Colonic mucosa (tissue), 4 donors: ENCODE data around the gene SESTD1. TPM values are rescaled to one million over a fixed set of nuclear protein-coding genes. Genes with fewer than 3 reads are reported as not detected.

Source experiments
- DNase-seq: peaks from one replicate; pipeline ENCODE4 v3.0.0-alpha.2; 2020
- H3K27ac ChIP-seq: fragments of 200-600 bp; one replicate; pipeline ENCODE4 v1.8.0; 2021
- H3K27me3 ChIP-seq: fragments of 200-600 bp; one replicate; pipeline ENCODE4 v1.8.0; 2021
- H3K36me3 ChIP-seq: fragments of 200-600 bp; one replicate; pipeline ENCODE4 v1.8.0; 2021
- H3K4me1 ChIP-seq: fragments of 200-600 bp; one replicate; pipeline ENCODE4 v1.8.0; 2021; ENCODE audit warnings: mild to moderate bottlenecking
- H3K4me3 ChIP-seq: fragments of 200-600 bp; one replicate; pipeline ENCODE4 v1.8.0; 2021
- H3K9ac ChIP-seq, 2 donors: one replicate each; pipeline ENCODE4 v1.7.0; 2013; ENCODE audit warnings: control low read depth in 2 of 2, low read depth in 2 of 2, low read length in 2 of 2
- H3K9me3 ChIP-seq: fragments of 200-600 bp; one replicate; pipeline ENCODE4 v1.8.0; 2021
- intact Hi-C: fragments of 100-400 bp; cut with DNase I; formaldehyde crosslinking; loops from one replicate; pipeline ENCODE4 v1.14.1; 2022
- total RNA-seq, 2 donors: library from RNA; stranded (reverse); fragmentation: NEBNext Ultra II Directional in 1 of 2; extraction: Animal tissue kit (Norgen Biotek cat#: 25700) in 1 of 2; gene quantifications; one replicate each; pipeline ENCODE4 v1.2.1, GENCODE V29; 2021
- TF ChIP-seq, protein P1 (sequence below): fragments of 200-600 bp; IDR thresholded peaks from one replicate; pipeline ENCODE4 v1.8.0; 2022; ENCODE audit warnings: antibody characterized with exemption, mild to moderate bottlenecking
- donor health status: healthy.
- donor health status: DM: no; HTN: no; CAD: no.
- donor health status: DM: no; HTN: no; CAD: no.

The SESTD1 gene
- total RNA-seq, 2 donors from 2014 or later, result 25.5 to 41.3 TPM

DNA sequence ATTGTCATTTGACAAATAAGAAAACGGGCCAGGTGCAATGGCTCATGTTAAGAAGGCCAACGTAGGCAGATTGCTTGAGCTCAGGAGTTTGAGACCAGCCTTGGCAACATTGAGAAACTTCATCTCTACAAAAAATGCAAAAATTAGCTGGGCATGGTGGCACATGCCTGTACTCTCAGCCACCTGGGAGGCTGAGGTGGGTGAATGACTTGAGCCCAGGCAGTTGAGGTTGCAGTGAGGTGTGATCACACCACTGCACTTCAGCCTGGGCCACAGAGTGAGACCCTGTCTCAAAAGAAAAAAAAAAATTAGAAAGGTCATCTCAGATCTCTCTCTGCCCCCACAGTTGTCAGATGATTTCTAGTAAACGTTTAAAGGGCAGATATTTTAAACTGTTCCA is 4.4 kb downstream of the SESTD1 start:
- Histone ChIP-seq H3K27me3 (no peaks in the 10 kb centered on the region), H3K36me3 (no peaks in the 10 kb centered on the region), H3K27ac (no peak overlapping the region), H3K4me1 (no peaks in the 10 kb centered on the region), H3K9ac (no peak overlapping the region), H3K4me3 (no peak overlapping the region), H3K9me3 (no peaks in the 10 kb centered on the region)
- DNase-seq, result no peak
- TF ChIP-seq, protein P1, sequence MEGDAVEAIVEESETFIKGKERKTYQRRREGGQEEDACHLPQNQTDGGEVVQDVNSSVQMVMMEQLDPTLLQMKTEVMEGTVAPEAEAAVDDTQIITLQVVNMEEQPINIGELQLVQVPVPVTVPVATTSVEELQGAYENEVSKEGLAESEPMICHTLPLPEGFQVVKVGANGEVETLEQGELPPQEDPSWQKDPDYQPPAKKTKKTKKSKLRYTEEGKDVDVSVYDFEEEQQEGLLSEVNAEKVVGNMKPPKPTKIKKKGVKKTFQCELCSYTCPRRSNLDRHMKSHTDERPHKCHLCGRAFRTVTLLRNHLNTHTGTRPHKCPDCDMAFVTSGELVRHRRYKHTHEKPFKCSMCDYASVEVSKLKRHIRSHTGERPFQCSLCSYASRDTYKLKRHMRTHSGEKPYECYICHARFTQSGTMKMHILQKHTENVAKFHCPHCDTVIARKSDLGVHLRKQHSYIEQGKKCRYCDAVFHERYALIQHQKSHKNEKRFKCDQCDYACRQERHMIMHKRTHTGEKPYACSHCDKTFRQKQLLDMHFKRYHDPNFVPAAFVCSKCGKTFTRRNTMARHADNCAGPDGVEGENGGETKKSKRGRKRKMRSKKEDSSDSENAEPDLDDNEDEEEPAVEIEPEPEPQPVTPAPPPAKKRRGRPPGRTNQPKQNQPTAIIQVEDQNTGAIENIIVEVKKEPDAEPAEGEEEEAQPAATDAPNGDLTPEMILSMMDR, result no peak
- intact Hi-C loops, result no loop called here

DNA sequence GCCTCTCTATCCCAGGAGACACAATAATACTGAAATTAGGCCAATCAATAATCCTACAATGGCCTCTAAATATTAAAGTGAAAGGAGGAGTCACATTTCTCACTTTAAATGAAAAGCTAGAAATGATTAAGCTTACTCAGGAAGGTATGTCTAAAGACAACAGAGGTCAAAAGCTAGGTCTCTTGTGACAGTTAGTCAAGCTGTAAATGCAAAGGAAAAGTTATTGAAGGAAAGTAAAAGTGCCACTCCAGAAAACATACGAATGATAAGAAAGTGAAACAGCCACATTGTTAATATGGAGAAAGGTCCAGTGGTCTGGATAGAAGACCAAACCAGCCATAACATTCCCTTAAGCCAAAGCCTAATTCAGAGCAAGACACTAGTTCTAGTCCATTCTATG is 9.5 kb downstream of the SESTD1 start:
- Histone ChIP-seq H3K9ac (no peak overlapping the region), H3K27me3 (no peaks in the 10 kb centered on the region), H3K4me3 (no peak overlapping the region), H3K9me3 (no peaks in the 10 kb centered on the region), H3K36me3 (no peaks in the 10 kb centered on the region), H3K27ac (no peak overlapping the region), H3K4me1 (no peaks in the 10 kb centered on the region)
- DNase-seq, result no peak
- TF ChIP-seq, protein P1, result no peak
- intact Hi-C loops, result no loop called here

DNA sequence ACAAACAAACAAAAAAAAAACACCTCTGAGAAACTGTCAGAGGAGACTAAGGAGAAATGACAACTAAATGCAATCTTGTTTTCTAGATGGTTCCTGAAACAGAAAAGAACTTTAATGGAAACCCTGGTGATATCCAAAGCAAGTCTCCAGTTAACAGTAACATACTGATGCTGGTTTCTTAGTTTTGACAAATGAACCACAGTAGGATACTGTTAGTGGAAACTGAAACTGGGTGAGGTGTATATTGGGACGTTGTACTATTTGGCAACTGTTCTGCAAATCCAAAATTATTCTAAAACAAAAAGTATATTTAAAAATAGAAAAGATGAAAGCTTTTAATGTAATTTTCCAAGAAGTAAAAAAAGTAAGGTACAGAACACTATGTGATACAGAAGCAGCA is 11.4 kb downstream of the SESTD1 start:
- intact Hi-C loops, result no loop called here
- Histone ChIP-seq H3K27me3 (no peaks in the 10 kb centered on the region), H3K9me3 (no peaks in the 10 kb centered on the region), H3K4me1 (no peaks in the 10 kb centered on the region), H3K4me3 (no peak overlapping the region), H3K36me3 (no peaks in the 10 kb centered on the region), H3K9ac (no peak overlapping the region), H3K27ac (no peak overlapping the region)
- no peak for DNase-seq
- TF ChIP-seq, protein P1, result no peak

DNA sequence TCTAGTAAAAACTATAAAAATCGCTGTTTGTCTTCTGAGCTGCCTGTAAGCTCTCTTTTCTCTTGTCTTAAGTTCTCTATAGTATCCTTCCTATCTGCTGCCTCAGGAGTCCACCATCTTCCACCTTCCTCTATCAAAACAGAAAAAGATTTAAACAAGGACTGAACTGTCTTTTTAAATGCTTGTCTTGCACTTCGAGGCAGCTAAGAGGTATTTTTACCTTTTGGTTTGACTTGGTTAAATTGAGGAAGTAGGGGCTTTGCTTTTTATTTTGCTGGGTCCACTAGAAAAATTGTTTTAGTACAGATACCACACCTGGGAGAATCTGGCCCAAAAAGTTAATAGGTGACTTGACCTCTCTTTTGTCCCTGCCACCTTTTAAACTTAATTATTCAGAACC is 12.2 kb downstream of the SESTD1 start:
- Histone ChIP-seq H3K9ac (no peak overlapping the region), H3K4me1 (no peaks in the 10 kb centered on the region), H3K4me3 (no peak overlapping the region), H3K36me3 (no peaks in the 10 kb centered on the region), H3K27ac (no peak overlapping the region), H3K9me3 (no peaks in the 10 kb centered on the region), H3K27me3 (no peaks in the 10 kb centered on the region)
- intact Hi-C loops, result no loop called here
- TF ChIP-seq, protein P1, result no peak
- no peak for DNase-seq

DNA sequence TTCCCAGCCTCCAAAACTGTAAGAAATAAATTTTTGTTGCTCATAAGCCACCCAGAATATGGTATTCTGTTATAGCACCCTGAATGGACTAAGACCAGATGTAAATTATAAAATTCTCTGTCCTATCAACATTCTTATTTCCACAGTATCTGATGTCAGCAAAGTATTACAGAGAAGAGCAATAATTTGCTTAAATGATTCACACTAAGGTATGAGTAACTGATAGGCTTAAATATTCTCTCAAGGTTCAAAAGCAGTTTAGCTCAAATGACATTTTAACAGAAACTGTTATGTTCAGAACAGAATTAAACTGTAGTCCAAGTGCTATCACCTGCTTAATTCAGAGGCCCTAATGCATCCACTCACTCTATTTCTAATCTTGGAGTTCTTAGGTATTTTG is 12.8 kb downstream of the SESTD1 start:
- no peak overlapping the region for H3K9ac ChIP-seq
- H3K27me3 ChIP-seq, result no peaks in the 10 kb centered on the region
- no peaks in the 10 kb centered on the region for H3K9me3 ChIP-seq
- TF ChIP-seq, protein P1, result no peak
- intact Hi-C loops, result no loop called here
- no peak overlapping the region for H3K4me3 ChIP-seq
- H3K27ac ChIP-seq, result no peak overlapping the region
- H3K36me3 ChIP-seq, result no peaks in the 10 kb centered on the region
- no peaks in the 10 kb centered on the region for H3K4me1 ChIP-seq
- DNase-seq, result no peak
